ENCODE results near the gene SPSB1.

DNA sequence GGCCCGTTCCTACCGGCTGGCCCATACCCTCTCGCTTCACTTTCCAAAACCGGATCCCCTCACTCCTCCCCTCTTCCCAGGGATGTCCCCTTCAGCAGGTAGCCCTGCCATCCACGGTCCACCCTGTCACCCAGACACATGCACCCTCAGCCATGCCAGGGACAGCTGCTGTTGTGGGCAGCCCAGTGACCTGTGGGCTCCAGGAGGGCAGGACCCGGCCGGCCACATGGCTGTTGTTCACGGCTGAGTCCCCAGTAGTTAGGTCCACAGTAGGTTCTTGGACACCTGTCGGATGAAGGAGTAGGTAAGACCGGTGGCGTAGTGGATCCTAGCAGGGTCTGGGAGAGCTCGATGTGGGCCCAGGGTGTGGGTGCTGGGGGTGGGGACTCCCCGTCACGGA, 12.5 kb downstream of the SPSB1 start:
- TF ChIP-seq EZH2 (IDR thresholded peaks at IDR 0.05; ENCODE audit: insufficient read depth, poor library complexity, severe bottlenecking) (no peak), EZH2phosphoT487 (IDR thresholded peaks at IDR 0.05; ENCODE audit: insufficient read depth, low read depth) (no peak)
